Peyer's patch (tissue), 4 donors: Measurements from ENCODE around the gene SLC13A3.

Experiments used
- POLR2A ChIP-seq, 2 donors: fragments of 450-650 bp; IDR thresholded peaks; one replicate each; pipeline ENCODE4 v1.5.1; 2017; ENCODE audit warnings: antibody characterized with exemption in 2 of 2, mild to moderate bottlenecking in 2 of 2, moderate library complexity in 2 of 2
- TF ChIP-seq, protein P1 (sequence below), 6 experiments: fragments of 450-650 bp in 4 of 6; fragments of 200-600 bp in 2 of 6; sonication (generic) in 1 of 6; IDR thresholded peaks; one replicate each; pipeline ENCODE4 v1.5.1; 2017 to 2019; ENCODE audit warnings: antibody characterized with exemption in 6 of 6, mild to moderate bottlenecking in 3 of 6, moderate library complexity in 1 of 6

DNA sequence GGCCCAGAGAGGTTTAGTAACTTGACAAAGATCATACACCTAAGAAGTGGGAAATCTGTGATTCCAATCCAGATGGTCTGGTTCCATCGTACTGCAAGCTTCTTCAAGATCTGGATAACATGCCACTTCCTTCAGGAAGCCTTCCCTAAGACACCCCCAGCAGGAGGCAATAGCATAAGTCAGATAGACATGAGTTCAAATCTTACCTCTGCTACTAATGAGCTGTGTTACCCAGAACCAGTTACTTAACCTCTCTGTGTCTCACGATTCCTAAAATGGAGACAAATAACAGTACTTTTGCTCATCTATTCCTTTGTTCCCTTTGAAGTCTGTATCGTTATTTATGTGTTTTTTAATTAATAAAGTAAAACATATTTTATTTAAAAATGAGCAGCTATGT lies 78.5 kb downstream of the SLC13A3 start:
- TF ChIP-seq, protein P1, sequence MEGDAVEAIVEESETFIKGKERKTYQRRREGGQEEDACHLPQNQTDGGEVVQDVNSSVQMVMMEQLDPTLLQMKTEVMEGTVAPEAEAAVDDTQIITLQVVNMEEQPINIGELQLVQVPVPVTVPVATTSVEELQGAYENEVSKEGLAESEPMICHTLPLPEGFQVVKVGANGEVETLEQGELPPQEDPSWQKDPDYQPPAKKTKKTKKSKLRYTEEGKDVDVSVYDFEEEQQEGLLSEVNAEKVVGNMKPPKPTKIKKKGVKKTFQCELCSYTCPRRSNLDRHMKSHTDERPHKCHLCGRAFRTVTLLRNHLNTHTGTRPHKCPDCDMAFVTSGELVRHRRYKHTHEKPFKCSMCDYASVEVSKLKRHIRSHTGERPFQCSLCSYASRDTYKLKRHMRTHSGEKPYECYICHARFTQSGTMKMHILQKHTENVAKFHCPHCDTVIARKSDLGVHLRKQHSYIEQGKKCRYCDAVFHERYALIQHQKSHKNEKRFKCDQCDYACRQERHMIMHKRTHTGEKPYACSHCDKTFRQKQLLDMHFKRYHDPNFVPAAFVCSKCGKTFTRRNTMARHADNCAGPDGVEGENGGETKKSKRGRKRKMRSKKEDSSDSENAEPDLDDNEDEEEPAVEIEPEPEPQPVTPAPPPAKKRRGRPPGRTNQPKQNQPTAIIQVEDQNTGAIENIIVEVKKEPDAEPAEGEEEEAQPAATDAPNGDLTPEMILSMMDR (IDR thresholded peaks at IDR 0.05) = no peak
- no peak for TF ChIP-seq POLR2A (IDR thresholded peaks at IDR 0.05)
